Heart left ventricle (tissue), 16 donors: ENCODE measurements around the gene TUT1. TPM values are rescaled to one million over a fixed set of nuclear protein-coding genes. Genes with fewer than 3 reads are reported as not detected.
"Not testable (repeated sequence)": the region's sequence is repeated elsewhere in the genome, so short reads cannot be mapped to it uniquely, and the experiment has no call there.

ENCODE experiments used
- ATAC-seq, 4 donors: fragments of 200-7000 bp; cut with Tn5 transposase; one replicate each; pipeline ENCODE4 v1.9.1; 2020 to 2022; ENCODE audit warnings: moderate library complexity in 4 of 4, mild to moderate bottlenecking in 3 of 4, moderate number of reproducible peaks in 1 of 4
- DNase-seq, 5 donors: peaks; one replicate each; pipeline ENCODE4 v3.0.0-alpha.2; 2020
- H3K27ac ChIP-seq, 12 donors: fragments of 200-600 bp; sonication (generic) in 4 of 12; one replicate each; pipeline versions ENCODE4 v1.5.0 to v1.8.0; 2016 to 2022; ENCODE audit warnings: mild to moderate bottlenecking in 2 of 12
- H3K27me3 ChIP-seq, 9 donors: fragments of 200-600 bp; sonication (generic) in 2 of 9; one replicate each; pipeline versions ENCODE4 v1.5.1 to v1.8.0; 2016 to 2022; ENCODE audit warnings: mild to moderate bottlenecking in 3 of 9
- H3K36me3 ChIP-seq, 9 donors: fragments of 200-600 bp; sonication (generic) in 2 of 9; one replicate each; pipeline versions ENCODE4 v1.5.0 to v1.8.0; 2018 to 2022; ENCODE audit warnings: mild to moderate bottlenecking in 2 of 9
- H3K4me1 ChIP-seq, 12 donors: fragments of 200-600 bp; sonication (generic) in 4 of 12; one replicate each; pipeline versions ENCODE4 v1.5.0 to v1.8.0; 2016 to 2022; ENCODE audit warnings: mild to moderate bottlenecking in 3 of 12
- H3K4me3 ChIP-seq, 12 donors: fragments of 200-600 bp; sonication (generic) in 4 of 12; one replicate each; pipeline versions ENCODE4 v1.5.0 to v1.8.0; 2017 to 2022; ENCODE audit warnings: mild to moderate bottlenecking in 9 of 12, moderate library complexity in 4 of 12
- H3K9me3 ChIP-seq, 12 donors: fragments of 200-600 bp; sonication (generic) in 4 of 12; one replicate each; pipeline versions ENCODE4 v1.5.0 to v1.8.0; 2016 to 2022; ENCODE audit warnings: mild to moderate bottlenecking in 1 of 12
- CTCF ChIP-seq, 12 donors: fragments of 200-600 bp; sonication (generic) in 4 of 12; IDR thresholded peaks; one replicate each; pipeline versions ENCODE4 v1.5.0 to v1.8.0; 2018 to 2022; ENCODE audit warnings: antibody characterized with exemption in 12 of 12, mild to moderate bottlenecking in 5 of 12
- POLR2A ChIP-seq, 2 donors: fragments of 450-650 bp; IDR thresholded peaks; one replicate each; pipeline ENCODE4 v1.6.1; 2017; ENCODE audit warnings: antibody characterized with exemption in 2 of 2, mild to moderate bottlenecking in 2 of 2, moderate library complexity in 2 of 2
- WGBS, 4 donors: extraction: QIAGEN DNeasy Blood & Tissue Kit in 2 of 4; methylation state at CpG; one replicate each; pipeline versions ENCODE4 v1.1.5 to v1.1.7; 2013 to 2018; 5-methylcytosine and 5-hydroxymethylcytosine counted together
- intact Hi-C, 10 donors: fragments of 100-400 bp; cut with DNase I; formaldehyde crosslinking; loops; one replicate each; pipeline versions ENCODE4 v1.11.1 to v1.14.2; 2022
- polyA plus RNA-seq, 2 donors: library from polyadenylated mRNA; stranded (reverse); fragments of 200-250 nt; gene quantifications; one replicate each; pipeline ENCODE4 v1.2.3, GENCODE V29; 2013
- total RNA-seq, 9 donors: library from RNA; depleted of rRNA in 2 of 9; stranded (reverse); fragments of >200 nt in 2 of 9; fragmentation: NEBNext Ultra II Directional in 3 of 9; extraction: Animal tissue kit (Norgen Biotek cat#: 25700) in 3 of 9; gene quantifications; one replicate each; pipeline versions ENCODE4 v1.1.0 to v1.2.4, GENCODE V29; 2016 to 2023
- donor health status: ischemic (EF 13 %, LVEDD 7.1; RV severe dilation, severe dysfunction).
- donor health status: healthy with polysubstance abuse.
- donor health status: DM: no; HTN: yes; CAD: no.
- donor health status: DM: no; HTN: no; CAD: no.
- donor health status: ischemic (EF 25% LVEDD 6.9; RV normal size, moderate dysfunction).
- donor health status: ischemic (EF 25% LVEDD 5.7; RV mildly dilated, moderate dysfunction).
- donor health status: healthy.
- donor health status: DM: yes; HTN: yes; CAD: no.
- donor health status: ischemic (EF 35%, LVEDD 5.7; RV mildly dilated, moderate dysfunction).
- donor health status: nonischemic (EF 11% LVEDD 7.7; RV severe dilation, severe dysfunction).
- donor health status: DM: yes; HTN: yes; CAD: no.
- donor health status: PGD.
- donor health status: ischemic (EF 29% LVEDD 5.4; RV normal size, mild dysfunction).
- donor health status: nonischemic (EF 23%, LVEDD 6.1; RV moderate dilation, normal function).

Gene TUT1
- total and polyA plus RNA-seq, 11 donors = 6.3 to 16.3 (median 11.3) TPM

- DNase-seq (no peak), ATAC-seq (no peak)
- TF ChIP-seq POLR2A (IDR thresholded peaks at IDR 0.05) (no peak), CTCF (IDR thresholded peaks at IDR 0.05) (no peak)
- H3K4me1 ChIP-seq = peaks cover 0 to 28% (median 14%) of the 10 kb centered on the region in 12 donors
- H3K9me3 ChIP-seq = no peaks in the 10 kb centered on the region
- H3K4me3 ChIP-seq = peak overlapping the region in 10 of 12 donors; percentile 64 to 94 (median 80)
- no peaks in the 10 kb centered on the region for H3K27me3 ChIP-seq
- 80 to 87% (median 83%) methylated on average over 7 of the region's 7 CpGs for WGBS, 4 donors
- intact Hi-C loops = loop anchor here in 1 of 10 donors (1.0 kb wide), 1 partner anchor 24 kb away; the partner anchor contains the start of gene GANAB
- H3K36me3 ChIP-seq = peaks cover 2 to 43% (median 35%) of the 10 kb centered on the region in 9 donors
- peak overlapping the region in 11 of 12 donors; percentile 77 to 96 (median 88) for H3K27ac ChIP-seq
Observed at GRCh38 chr11:62622476-62623089, 31.3 kb upstream of the TUT1 start.

- WGBS, 4 donors = 1 to 4% (median 1%) methylated on average over 22 to 77 of the region's 77 CpGs
- Histone ChIP-seq H3K27ac (peak within 1 kb of the TSS; percentile 69 to 96 (median 88)), H3K36me3 (peaks cover 2 to 43% (median 34%) of the 10 kb centered on the region in 9 donors), H3K4me1 (peaks cover 0 to 28% (median 14%) of the 10 kb centered on the region in 12 donors), H3K4me3 (peak within 1 kb of the TSS; percentile 43 to 94 (median 80)), H3K27me3 (no peaks in the 10 kb centered on the region), H3K9me3 (no peaks in the 10 kb centered on the region)
- intact Hi-C loops = no loop called here
- peak; percentile 98 to 99 (median 99) for ATAC-seq
- DNase-seq = peak; percentile 96 to 99 (median 99)
- TF ChIP-seq CTCF (IDR thresholded peaks at IDR 0.05) = peak in 2 of 12 donors; percentile 4
- peak in 1 of 2 donors; percentile 85 for TF ChIP-seq POLR2A (IDR thresholded peaks at IDR 0.05)
Observed at GRCh38 chr11:62621567-62622470, 30.5 kb upstream of the TUT1 start, which contains the start of gene B3GAT3. TSS of gene B3GAT3 (minus strand) at chr11:62621986. CDS start at chr11:62621947, 39 bp downstream.

- Histone ChIP-seq H3K9me3 (no peaks in the 10 kb centered on the region), H3K27me3 (no peaks in the 10 kb centered on the region), H3K36me3 (peaks cover 0 to 43% (median 30%) of the 10 kb centered on the region in 9 donors), H3K4me3 (peak overlapping the region; percentile 43 to 94 (median 80)), H3K4me1 (peaks cover 0 to 28% (median 14%) of the 10 kb centered on the region in 12 donors), H3K27ac (peak overlapping the region; percentile 69 to 96 (median 88))
- ATAC-seq = no peak
- TF ChIP-seq POLR2A (IDR thresholded peaks at IDR 0.05) = no peak
- TF ChIP-seq CTCF (IDR thresholded peaks at IDR 0.05) = no peak
- DNase-seq = peak in 1 of 5 donors; percentile 31
- WGBS, 4 donors = 35 to 37% (median 35%) methylated on average over 8 of the region's 8 CpGs
- intact Hi-C loops = no loop called here
Observed at GRCh38 chr11:62621027-62621566, 29.8 kb upstream of the TUT1 start.

- H3K4me3 ChIP-seq, ATAC-seq, intact Hi-C loops, H3K27me3 ChIP-seq, H3K27ac ChIP-seq, H3K9me3 ChIP-seq: not testable (repeated sequence)
- Histone ChIP-seq H3K4me1 (peaks cover 0 to 29% (median 17%) of the 10 kb centered on the region in 12 donors), H3K36me3 (peaks cover 0 to 34% (median 21%) of the 10 kb centered on the region in 9 donors)
- peak in 1 of 5 donors; percentile 34 for DNase-seq
- 88 to 97% (median 94%) methylated on average over 7 to 14 of the region's 14 CpGs for WGBS, 4 donors
Observed at GRCh38 chr11:62616957-62617356, 25.6 kb upstream of the TUT1 start.
